NCI-H1048 (cell line): ENCODE data around the gene ITPR1.

ENCODE experiments used
- DNase-seq: peaks from one replicate; lab custom pipeline; 2025; lab: John Stamatoyannopoulos, UW

Gene ITPR1

DNA sequence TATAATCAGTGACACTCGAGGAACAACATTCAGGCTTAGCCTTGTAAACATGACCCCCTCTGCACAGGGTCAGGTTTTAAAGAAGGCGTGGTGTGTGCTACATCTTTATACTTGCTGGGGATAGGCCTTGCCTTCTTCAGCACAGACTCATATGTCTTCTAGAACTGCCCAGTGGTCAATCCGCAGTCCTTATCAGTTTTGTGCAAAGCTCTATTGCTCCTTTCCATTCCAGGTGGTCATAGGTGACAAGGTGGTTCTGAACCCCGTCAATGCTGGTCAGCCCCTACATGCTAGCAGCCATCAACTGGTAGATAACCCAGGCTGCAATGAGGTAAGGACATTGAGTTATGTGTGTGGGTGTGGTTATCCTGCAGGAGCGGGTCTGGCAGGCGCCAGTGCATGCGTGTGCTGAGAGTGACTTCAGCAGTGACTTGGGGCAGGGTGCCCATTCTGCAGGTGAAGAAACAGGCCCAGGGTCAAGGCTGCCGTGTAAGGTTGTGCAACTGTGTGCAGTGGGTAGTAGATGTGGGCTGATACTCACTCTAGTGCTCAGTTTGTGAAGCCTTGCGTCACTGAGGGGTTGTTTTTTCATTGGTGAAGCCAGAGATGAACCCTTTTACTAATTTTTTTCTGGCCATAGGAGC, 150.9 kb downstream of the ITPR1 start:
- no peak for DNase-seq

DNA sequence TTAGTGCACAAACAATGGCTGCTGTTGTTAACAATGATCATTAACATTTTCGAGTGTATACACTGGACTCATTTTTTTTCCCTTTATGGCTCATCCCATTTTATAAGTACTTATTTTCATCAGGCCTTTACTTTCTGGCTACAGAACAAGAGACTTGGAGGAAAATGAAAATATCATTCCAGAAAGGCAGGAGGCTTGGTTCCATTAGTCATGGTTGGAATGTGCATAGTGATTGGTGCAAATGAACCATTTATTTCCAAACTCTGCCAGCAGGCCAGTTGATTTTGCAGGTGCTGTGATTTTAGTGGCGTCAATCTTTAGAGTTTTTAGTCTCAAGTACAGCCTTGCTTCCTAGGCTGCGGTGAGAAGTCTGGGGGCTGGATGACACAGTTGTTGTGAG, 151.8 kb downstream of the ITPR1 start:
- no peak for DNase-seq

DNA sequence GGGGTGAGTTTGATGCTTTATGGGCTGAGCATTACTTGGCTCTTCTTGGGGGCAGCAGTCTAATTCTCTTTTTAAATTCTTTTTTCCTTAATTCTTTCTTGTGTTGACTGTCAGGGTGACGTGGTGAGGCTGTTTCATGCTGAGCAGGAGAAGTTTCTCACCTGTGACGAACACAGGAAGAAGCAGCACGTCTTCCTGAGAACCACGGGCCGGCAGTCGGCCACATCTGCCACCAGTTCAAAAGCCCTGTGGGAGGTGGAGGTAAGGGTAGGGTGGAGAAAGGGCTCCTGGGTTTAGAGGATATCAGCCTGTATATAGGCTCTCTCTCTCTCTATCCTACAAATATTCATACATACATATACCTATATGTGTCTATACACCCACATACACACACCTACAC, 152.3 kb downstream of the ITPR1 start:
- no peak for DNase-seq

DNA sequence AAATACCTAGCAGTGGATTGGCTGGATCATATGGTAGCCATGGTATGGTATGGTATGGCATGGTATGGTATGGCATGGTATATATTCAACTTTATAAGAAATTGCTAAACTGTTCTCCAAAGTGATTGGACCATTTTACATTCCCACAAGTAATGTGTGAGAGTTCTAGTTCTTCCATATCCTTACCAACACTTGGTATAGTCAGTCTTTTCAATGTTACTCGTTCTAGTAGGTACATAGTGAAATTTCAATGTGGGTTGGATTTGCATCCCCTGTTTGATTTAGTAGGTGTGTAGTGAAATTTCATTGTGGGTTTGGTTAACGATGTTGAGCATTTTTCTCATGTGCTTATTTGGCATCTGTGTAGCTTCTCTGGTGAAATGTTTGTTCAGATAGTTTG, 154.3 kb downstream of the ITPR1 start:
- DNase-seq = no peak

DNA sequence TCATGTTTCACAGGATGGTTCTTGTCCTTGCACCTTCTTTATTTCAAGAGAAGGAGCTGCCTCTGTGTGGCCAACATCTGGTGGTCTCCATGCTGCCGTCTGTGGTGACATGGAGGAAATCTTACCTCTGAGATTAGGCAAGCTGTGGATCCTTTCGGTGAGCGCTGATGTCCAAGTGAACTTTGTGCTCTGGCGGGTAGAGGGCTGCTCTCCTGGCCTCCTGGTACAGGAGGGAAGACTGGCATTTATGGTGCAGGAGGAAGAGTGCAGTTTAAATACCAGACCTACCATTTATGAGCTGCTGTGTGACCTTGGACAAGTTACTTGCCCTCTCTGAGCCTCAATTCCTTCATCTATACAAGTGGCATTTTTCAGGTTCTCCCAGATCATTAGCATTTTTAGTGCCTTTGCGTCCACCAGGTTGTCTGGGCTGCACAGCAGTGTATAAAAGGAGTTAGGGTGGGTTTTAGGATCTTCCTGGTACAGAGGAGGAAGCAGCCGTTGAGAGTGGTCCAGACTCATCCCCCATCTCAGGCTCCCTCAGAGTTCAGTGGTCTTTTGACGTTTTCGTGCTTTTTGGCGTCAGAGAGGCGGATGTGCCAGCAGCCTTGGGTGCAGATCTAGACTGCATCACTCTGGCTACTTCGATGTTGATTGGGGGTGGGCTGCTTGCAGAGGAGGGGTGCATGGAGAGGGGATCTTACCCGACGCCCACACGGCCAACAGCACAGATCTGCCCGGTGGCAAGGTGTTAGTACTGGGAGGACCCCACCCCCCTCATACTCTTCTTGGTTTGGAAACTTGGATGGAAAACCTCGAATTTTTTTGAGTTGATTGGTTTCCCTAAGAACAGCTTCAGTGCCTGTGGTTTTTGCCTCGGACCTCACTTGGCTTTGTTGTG, 162.2 kb downstream of the ITPR1 start:
- no peak for DNase-seq

DNA sequence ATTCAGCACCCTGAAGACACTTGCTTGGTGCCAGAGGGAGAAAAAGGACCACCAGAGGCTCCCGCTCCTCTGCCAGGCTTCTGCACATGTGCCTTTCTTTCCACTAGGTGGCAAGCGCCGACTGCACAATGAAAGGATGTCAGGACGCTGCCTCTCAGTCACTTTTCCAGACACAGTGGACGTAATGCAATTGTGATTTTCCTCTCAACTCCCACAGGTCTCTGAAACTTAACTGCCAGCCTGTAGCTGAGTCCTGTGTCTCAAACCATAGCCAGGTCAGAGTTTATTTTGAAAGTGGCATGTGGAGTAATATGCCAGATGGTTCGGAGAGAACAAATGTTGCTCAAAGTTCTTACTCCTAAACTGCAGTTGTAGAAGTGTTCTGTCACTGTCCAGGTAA, 162.9 kb downstream of the ITPR1 start:
- DNase-seq = peak; percentile 12

DNA sequence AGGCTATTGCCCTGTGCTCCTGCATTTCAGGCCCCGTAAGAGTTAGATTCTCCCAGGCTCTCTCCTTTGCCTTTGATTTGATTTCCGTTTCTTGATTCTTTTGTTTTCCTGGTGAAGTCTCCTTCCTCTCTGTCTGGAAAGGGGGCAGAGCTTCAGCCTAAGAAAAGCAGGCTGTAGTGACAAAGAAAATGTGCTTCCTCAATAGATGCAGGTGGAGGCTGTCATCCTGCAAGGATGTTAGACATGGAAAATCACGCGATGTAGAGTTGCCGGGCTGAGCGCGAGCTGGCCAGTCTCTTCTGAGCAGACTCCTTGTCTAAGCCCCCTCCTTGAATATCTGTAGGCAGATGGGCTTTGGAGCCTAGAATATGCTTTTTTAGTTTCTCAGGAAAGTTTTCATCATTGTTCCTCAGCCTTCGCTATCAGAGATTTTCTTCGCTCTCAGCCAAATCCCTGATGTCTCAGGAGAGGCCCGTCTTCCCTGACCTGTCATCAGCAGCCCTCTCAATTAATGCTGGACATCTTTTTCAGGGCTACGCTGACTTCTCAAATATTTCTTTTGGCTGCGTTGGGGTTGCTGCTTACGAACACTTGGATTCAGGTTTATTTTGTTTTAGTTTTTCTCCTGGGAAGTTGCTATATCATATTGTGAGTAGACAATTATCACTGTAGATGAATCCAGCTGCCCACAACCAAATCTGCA, 163.6 kb downstream of the ITPR1 start:
- no peak for DNase-seq

DNA sequence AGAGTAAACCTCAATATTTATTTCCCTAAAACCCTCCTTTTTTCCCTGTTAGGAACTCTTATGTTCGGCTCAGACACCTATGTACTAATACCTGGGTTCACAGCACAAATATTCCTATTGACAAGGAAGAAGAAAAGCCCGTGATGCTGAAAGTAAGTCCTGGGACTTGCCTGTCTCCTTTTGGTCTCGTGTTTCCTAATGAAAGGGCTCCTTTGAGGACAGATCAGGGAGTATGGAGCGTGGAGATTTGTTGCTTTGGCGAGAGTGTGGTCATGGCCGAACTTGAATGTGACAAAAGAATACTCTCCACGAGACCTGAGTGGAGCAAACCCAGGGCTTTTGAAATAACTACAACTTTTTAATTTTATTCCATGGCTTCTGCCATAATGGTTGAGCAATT, 167.8 kb downstream of the ITPR1 start:
- no peak for DNase-seq

DNA sequence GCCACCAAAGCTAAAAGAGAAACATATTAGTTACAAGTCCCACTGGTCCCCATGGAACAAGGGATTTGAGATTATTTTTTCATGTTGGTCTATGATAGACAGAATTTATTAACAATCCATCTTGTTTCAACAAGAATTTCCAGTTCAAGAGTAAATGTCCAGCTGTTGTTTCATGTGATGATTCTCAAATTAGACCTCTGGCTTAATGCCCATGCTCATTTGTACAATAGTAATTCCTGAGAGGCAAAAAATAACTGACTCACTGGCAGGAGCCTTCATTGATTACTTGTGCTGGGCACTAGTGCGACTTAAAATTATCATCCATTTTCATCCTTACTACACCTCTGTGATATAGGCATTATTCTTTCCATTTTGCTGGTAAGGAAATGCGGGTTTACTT, 171.3 kb downstream of the ITPR1 start:
- DNase-seq = no peak

DNA sequence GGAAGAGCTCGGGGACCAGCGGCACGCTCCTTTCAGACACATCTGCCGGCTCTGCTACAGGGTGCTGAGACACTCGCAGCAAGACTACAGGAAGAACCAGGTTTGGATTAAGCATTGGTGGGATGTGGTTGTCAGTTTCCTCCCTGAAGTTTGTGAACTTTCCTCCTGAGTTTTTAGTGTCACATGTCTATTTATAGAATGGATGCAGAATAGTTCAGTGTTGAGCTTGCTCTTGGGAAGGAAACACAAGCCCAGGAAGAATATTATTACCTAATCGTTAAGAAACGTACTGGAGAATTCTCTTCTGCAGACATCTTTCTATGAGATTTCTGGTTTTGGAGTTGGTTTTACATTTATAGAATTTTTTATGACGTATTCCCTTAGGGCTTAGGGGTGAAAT, 172.0 kb downstream of the ITPR1 start:
- DNase-seq = no peak

DNA sequence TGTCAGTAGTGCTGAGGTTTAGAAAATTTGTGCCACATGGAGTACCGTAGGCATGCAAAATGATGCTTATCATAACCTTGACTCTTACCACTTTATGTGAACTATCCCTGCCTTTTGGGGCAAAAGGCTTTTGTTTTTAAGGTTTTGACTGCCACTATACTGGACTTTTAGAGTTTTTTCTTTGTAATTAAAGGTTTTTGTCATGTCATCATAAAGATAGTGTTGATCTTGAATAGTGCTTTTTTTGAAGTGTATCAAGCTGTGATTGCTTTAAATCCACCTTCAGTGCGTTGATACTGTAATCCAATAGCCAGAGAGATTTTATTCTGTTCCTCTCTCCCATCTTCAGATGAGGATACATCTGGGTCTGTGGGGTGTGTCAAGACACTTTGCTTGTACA, 172.9 kb downstream of the ITPR1 start:
- no peak for DNase-seq

DNA sequence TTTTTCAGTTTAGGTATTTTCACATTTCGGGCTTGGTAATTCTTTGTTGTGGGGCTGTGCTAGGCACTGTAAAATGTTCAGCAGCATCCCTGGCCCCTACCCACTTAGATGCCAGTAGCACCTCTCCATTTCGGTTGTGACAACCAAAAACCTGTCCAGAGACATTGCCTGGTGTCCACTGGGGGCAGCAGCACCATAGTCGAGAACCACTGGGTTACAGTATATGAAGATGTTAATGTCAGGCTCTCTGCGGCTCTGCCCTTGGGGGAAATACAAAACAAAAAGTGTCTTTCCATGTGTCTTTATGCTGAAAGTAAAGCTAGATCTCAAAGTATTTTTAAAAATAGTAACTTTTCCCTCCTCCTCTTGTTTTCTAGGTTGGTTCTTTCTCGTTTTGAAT, 177.2 kb downstream of the ITPR1 start:
- no peak for DNase-seq

DNA sequence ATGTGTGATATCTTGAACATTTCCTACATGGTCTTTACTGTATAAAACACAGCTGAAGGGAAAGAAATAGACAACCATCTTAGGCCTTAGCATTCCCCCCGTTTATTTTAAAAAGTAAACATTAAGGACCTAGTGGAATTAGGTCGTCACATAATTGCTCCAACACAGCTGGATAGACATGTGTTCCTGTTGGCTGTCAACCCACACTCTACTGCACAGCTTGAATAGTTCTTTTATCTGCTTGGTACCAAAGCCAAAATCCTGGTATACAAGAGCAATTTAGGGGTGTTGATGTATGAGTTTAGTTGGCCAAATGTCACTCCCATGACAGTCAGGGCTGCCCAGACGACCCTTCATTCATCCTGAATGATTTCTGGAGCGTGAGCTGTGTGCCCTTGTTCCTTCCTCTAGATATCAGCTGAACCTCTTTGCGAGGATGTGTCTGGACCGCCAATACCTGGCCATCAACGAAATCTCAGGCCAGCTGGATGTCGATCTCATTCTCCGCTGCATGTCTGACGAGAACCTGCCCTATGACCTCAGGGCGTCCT, 179.7 kb downstream of the ITPR1 start:
- no peak for DNase-seq

DNA sequence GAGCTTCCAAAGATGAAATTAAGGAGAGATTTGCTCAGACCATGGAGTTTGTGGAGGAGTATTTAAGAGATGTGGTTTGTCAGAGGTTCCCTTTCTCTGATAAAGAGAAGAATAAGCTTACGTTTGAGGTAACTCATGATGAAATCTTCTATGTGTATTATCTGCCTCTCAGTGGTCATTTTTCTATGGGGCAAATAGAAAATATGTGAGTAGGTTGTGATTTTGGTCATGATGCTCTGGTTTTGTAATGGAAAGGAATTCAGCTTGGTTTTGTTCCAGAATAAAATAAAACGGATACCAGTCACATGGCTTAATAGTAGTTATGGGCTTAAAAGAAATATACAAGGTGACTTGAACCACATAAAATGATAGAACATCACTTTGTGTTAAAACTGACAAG, 181.1 kb downstream of the ITPR1 start:
- DNase-seq = no peak

DNA sequence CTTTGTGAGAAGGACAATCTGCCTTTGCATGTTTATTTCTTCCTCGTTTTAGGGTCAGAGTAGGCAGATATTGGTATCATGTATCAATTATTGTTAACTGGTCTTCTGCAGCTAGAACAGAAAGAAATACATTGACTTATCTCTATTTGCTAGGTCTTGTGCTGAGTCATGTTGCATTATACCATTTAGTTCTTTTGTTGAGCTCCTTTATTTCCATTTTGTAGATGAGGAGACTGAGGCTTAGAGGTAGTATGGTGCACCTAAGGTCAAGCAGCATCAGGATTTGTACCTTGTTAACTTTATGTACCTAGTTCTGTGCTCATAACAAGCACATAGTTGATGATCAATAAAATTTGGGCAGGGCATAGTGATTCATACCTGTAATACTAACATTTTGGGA, 182.6 kb downstream of the ITPR1 start:
- no peak for DNase-seq

DNA sequence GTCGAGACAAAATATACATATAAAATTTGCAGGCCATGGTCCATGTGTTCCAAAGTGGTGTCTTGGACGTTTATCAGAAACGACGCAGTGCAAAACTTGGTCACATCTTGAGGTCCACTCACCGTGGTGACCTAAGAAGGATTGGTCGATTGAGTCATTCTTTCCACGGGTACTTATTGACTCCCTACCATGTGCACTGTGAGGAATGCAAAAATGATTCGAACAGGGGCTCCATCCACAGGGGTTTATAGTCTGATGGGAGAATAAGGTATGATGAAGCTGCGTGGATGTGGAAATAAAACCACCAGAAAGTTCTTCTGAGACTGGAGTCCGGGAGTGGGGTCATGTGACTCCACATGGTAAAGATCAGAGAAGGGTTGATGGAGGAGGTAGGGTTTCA, 185.2 kb downstream of the ITPR1 start:
- DNase-seq = no peak

DNA sequence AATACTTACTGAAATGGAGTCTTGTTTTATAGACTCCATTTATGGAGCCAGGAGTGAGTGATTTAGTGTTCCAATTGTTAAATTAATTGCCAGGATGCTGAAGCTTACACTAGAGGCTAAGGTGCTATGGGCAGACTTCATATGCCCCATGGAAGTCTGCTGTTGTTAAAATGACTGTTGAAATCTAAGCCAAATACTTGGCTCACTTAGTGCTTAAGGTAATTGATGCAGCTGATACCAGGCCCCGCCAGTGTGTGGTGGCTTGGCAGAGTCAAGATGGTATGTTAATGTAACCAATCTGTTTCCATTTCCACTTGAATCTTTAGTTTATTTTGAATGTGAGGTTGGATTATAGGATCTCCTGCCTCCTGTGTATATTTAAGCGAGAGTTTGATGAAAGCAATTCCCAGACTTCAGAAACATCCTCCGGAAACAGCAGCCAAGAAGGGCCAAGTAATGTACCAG, 187.1 kb downstream of the ITPR1 start:
- DNase-seq = no peak

DNA sequence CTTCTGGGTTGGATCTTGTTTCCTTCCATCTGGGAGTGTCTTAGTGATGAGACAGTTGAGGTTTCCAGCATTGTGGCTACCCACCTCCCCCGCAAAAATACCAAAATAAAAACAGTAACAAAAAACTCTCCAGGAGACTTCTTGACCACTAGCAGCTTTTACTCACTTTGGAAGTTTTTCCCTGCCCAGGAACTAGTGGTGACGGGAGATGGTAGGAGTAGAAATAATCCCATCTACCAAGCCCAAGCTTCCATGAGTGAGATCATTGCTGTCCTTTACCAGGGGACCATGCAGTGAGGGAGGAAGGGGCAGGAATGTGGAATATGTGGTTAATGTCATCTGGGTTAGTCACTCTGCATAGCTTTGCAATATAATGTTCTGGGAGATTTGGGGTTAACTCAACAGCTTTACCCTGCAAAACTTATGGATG, 187.7 kb downstream of the ITPR1 start:
- no peak for DNase-seq

DNA sequence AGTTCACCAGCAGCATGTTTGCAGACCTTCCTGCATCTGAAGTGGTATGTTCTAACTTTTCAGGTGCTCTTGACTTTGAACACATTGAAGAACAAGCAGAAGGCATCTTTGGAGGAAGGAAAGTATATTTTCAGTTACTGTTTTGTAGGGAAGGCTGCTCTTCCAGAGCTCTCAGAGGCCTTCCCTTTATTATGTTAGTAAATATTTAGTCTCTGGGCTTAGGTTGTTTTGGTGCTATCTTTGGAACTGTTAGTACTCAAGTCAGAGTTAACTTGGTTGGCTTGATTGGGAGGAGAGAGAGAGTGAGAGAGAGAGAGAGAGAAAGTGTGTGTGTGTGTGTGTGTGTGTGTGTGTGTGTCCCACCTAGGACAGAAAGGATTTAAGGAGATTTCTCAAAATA, 188.2 kb downstream of the ITPR1 start:
- DNase-seq = no peak

DNA sequence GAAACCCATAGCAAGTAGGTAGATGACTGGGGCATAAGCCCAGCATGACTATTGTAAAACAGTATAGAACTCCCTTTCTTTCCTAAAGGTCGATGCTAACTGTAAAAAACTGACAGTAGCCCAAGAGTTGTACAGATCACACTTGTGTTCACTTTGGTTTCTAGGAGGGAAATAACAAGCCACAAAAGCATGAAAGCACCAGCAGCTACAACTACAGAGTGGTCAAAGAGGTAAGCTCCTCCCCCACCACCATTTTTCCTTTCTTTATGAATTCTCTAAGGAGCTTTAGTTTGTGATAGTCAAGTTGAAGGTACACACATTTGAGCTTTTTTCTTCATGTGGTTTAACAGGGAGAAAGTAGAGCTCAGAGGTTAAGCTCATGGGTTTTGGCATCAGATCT, 191.0 kb downstream of the ITPR1 start:
- no peak for DNase-seq

DNA sequence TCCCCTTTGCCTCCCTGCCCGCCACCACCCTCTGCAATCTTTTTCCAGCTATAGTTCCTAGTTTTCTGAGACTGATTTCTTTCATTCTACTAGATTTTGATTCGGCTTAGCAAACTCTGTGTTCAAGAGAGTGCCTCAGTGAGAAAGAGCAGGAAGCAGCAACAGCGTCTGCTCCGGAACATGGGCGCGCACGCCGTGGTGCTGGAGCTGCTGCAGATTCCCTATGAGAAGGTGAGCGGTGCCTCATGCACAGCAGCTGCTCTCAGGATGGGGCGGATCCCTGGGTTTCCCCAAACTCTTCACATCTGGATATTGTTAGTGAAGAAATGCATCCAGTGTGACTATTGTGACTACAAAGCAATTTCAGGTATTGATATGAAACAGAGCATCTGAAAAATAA, 191.8 kb downstream of the ITPR1 start:
- no peak for DNase-seq

DNA sequence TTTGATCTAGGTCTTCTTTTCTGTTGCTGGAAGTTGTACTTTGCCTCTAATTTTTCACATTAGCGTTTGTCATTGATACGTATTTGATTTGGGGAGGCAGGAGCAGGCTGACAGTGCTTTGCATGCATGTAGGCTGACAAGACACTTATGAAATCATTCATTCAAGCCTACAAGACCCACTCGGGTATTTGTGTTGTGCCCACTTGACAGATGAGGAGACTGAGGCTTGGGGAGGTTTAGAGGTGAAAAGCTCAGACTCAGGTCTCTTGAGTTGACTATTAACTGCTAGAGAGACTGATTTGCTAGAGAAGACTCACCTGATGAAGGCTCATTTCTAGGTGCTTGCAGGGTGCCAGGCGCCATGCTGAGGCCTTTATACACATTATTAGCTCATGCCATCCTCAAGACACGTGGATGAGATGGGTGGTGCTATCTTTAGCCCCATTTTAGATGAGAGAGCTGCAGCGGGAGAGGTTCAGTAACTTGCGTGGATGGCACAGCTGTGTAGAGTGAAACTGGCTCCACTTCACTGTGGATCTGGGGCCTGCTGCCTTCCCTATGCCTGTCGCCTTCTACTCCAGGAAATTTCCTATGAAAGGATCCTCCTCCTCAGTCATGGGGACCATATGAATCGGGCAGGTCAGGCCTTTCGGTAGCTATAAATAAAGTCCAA, 192.7 kb downstream of the ITPR1 start:
- DNase-seq = no peak
